ENCODE results near the gene SPACA7.

The SPACA7 gene

DNA sequence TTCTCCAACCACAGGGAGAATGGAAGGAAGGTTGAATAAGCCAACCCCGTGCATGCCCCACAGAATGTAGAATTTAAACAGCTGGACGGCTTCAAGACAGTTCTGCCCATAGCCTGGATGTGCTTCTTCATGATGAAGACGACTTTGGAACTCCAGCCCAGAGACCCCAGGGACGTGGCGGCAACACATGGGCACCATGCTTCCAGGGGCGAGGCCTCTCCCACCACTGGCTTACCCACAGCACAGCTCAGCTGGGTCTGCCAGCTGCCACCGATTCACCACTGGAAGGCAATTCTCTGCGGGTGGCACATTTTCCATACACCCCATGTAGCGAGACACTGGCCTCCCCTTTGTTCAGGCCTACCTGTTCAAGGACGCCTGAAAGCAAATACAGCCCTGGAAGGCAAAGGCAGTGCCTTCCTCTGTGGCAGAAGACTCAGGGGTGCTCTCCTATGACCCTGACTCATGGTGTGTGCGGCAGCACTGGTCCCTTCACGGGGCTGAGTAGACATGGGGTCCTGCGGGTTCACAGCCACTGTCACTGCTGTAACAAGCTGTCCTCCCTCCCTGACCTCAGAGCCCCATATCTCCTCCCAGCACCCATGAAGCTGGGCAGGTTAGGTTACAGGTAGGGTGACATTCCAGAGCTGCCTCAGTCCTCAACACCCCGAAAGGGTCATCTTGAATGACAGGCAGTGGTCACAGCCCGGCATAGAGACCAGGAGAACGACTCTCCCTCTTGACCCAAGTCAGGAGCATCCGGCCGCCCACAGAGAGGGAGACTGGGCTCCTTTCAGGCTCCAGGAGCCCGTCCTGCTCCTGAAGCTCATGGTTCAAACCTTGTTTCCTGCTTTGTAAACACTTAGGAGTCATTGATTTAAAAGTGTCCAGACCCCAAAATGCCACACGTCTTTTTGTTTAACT, 72.7 kb downstream of the SPACA7 start:
- DNase-seq (ENCODE audit: low spot score) = no peak

DNA sequence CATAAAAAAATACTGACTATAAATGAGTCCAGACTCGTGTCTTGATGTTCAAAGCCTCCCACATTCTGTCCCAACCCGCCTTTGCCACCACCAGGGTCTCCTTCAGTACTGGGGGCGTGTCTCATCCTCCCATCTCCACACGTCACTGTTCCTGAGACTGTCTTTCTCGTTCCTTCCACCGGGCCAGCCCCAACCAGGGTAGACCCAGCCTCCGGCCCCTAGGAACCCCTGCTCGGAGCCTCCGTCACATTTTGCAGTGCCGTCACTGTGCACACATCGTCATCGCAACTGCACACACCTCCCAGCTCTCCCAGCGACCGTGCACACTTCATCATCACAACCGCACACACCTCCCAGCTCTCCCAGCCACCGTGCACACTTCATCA, 73.4 kb downstream of the SPACA7 start:
- DNase-seq (ENCODE audit: low spot score) = no peak

DNA sequence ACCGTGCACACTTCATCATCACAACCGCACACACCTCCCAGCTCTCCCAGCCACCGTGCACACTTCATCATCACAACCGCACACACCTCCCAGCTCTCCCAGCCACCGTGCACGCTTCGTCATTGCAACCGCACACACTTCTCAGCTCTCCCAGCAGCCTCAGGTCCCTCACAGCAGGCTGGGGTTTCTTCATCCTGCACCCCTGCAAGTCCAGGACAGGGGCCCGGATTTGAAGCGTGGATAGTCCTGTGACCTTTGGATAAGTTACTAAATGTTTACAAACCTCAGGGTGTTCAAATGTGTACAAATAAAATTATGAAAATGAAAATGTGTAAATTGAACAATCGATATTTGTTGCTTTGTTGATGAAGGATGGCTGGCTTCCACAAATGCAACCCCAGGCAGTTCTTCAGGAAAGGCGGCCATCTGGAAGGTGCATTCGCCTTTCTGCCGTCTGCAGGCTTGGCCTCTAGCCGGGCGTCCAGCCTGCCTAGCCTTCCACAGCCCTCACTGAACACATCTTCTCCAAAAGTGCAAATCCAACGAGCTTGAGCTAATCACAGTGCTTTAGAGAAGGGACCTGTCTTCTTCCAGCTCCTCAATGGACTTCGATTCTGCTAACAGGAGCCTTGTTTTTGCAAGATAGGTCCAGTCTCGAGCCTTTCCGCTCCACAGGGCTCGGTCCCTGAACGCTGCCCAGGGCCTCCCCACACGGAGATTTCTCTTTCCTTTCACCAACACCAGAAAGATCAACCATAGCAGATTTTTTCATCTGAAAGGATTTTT, 74.2 kb downstream of the SPACA7 start:
- DNase-seq (ENCODE audit: low spot score) = no peak

DNA sequence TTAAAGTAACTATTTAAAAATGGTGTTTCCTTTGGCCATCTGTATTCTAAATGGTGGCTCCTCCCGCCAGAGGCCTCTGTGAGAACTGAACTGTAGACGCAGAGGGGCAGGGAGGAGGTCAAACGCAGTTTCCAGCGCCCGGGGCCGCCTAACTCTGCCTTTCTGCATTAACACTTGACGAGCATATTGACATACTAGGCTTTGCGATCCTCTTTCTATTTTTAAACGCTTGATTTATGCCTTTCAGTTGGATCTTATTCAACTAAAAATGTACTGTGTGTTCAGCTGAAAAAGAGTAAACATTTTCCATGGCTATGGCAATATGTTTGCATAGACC, 74.7 kb downstream of the SPACA7 start:
- DNase-seq (ENCODE audit: low spot score) = no peak

DNA sequence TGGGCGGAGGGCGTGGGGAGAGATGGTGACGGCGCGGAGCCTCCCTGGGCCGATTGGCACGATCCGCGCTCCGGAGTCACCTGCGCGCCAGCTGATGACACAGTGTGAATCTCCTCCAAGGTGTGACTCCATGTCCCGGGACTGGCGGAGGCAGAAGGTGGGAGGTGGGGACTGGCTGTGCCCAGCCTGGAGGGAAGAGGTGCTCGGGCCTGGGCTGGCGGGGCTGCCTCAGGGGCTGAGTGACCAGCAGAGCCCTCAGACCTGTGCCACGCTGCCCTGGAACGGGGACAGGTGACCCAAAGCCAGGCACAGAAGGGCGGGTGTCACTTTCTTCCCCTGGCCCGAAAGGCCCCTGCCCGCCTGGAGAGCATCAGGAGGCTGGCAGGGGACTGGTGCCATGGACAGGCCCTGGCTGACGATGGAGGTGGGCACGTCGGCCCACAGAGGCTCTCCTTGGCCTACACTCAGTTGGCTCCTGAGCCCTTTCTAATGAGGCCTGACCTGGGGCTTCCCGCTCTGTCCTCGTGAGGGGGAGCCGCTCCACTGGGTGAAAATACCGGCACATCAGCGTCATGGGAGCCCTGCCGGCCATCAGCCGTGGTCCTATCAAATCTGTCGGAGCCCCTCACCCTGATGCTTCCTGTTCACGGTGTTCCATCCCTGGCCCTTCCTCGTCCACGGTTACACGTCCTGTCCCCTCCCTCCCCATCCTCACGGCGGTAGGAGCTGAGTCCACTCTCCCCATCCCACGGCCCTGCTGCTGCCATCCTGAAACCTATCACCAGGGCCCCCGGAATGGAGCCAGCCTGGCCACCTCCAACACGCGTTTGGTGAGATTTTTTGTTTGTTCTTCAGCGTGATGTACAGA, 75.6 kb downstream of the SPACA7 start:
- no peak for DNase-seq (ENCODE audit: low spot score)

- DNase-seq (ENCODE audit: low spot score) = no peak
These were observed 76.4 kb downstream of the SPACA7 start for GRCh38 chr13:112452380-112453206.

DNA sequence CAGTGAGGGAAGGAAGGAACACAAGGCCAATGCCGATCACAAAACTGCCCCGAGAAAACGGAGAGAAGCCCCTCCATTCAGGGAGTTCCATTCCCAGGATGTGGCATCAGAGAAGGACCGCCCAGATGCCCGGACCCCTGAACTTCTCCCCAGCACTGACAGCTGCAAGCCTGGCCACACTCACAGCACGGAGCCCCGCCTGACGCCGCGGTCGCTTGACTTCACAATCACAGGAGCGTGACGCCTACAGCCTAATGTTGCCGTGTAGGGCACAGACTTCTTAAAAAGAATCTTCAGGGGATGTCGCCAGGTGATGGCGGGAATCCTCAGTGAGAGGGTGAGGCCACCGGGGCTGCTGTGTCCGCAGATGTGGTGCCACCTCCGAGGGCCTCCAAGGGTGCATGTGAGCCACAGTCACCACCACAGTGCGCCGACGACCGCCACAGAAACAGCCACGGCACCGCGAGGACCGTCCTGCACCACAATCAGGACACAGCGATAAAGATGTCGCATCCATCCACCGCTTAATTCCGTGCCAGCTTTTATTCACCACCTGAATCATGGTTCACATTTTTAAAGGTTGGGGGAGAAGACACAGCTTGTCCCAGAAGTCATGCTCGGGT, 77.2 kb downstream of the SPACA7 start:
- no peak for DNase-seq (ENCODE audit: low spot score)

DNA sequence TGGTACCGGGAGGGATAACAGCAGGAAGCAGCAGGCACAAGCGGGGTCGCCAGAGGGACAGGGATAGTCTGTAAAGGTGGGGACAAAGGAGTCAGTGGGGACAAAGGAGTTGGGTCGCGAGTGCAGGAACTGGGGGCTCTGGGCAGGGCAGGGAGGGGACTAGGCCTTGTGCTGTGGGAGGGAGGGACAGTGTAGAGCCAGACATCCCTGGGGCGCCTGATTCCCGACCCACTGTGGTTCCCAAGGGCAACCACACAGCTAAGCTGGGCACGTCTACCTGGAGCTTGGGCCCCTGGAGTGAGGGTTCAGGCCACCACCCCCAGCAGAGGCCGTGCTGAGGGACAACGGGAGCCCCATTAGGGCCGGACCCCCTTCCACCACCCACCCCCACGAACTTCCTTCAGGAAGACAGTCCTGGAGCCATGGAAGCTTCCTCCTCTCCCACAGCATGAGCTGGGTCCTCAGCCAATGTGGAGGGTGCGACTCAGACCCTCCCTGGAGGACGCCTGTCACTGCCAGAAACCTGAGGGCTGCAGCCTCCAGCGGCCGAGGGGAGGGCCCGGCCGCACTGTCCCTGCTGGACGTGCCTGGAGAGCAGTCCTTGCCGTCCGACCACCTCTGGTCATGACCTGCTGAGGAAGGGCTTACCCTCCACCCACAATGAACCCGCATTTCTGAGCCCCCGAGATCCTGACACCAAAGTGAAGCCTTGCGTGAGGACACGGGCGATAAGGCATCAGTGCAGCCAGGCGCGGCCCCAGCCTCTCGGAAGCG, 77.9 kb downstream of the SPACA7 start:
- no peak for DNase-seq (ENCODE audit: low spot score)

DNA sequence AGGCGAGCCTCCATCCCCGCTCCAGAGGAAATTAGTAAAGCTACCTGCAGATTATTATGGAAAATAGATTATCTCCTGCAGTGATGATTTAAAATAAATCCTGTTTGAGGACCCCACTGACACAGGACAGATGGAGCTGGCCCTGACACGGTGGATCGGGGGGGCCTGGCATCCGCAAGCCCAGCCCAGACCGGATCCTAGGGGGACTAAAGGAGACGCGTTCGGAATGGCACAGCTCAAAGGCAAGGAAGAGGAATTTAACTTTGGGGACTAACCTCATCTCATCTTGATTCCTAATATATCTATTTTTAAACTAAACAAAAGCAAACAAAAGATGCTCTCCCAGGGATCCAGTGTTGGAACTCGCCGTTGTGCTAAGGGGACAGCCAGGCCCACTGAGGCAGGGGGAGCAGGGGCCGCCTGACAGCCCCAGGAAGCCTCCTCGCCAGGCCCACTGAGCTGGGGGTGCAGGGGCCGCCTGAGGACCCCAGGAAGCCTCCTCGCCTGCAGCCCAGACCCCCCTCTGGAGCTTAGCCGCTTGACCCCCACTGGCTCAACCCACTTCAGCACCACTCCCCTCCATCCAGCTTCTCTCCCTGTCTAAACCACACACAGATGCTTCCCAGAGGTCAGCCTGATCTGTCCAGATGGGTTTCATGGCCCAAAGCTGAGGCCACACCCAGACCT, 78.6 kb downstream of the SPACA7 start:
- DNase-seq (ENCODE audit: low spot score) = no peak

DNA sequence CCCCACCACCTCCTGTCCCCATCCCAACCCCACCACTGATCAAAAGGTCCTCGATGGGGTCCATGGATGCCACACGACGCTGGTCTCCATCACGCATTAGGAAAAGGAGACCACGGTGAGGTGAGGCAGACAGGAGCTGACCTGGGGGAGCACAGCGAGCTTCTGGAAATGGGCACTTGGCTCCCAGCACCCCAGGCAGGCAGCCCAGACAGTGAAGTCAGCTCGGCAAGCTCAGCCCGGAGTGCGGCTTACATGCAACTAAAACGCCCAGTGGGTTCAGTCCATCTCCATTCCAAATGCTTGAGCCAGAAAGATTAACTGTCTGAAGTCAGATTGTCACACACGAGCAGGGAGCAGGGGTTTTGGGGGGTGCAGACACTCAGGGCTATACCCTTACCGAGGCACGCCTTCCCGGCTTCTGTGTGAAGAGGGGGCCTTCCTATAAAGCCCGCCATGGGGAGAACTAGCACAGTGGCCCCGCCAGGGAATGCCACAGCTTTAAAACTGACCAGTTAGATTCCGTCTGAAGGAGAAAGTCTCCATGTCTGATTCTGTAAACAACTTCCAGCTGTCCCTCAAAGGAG, 79.4 kb downstream of the SPACA7 start:
- DNase-seq (ENCODE audit: low spot score) = no peak

DNA sequence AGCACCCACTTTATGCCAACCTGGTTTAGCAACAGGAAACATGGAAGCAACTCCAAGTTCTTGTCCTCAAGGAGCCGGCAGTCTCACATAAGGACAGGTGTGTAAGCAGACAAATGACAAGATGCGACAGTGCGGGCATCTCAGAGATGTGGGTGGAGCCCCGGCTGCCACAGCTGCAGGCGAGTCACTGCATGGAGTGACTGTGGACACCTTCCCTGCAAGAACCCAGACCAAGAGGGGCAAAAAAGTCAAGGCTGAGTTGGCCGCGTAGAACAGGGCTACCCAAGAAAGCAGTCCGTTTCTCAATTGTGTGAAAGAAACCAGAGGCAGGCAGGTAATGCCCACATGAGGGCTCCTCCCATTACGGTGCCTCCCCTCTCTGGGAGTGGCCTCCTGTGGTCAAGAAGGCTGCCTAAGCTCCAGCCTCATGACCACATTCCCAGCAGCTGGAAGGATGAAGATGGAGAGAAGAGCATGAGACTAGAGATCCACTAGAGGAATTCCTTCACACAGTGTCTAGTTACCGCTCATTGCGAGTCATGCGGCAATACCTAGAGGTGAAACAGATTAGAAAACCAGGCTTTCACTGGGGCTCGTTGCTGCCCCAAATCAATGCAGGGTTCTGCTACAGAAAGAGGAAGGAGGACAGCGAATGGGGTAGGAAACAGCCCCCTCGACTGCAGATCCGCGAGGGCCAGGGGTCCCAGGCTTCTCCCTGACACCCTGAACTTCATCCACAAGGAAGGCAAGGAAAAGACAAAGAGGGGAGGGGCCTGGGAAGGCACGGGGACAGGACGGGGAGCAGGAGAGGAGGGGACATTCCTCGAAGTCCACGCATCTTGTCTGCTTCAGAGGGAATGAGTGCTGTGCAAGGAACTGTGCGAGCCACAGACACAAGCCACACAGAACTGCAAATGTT, 80.2 kb downstream of the SPACA7 start:
- DNase-seq (ENCODE audit: low spot score) = no peak

DNA sequence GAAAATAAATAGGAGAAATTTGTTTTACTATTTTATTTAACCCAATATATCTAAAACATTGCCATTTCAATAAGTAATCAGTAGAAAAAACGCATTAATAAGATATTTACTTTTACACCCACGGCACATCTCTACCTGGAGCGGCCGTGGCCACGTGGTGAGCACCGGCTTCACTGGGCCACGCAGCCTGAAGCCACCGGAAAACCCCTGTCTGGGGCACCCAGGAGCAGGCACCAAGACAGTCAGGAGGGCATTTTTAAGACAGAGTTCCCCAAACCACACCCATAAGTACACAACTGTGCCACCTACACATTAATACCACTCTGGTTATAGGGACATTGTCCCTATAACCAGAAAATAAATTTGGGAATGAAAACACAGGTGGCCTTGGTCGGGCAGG, 80.9 kb downstream of the SPACA7 start:
- DNase-seq (ENCODE audit: low spot score) = no peak

DNA sequence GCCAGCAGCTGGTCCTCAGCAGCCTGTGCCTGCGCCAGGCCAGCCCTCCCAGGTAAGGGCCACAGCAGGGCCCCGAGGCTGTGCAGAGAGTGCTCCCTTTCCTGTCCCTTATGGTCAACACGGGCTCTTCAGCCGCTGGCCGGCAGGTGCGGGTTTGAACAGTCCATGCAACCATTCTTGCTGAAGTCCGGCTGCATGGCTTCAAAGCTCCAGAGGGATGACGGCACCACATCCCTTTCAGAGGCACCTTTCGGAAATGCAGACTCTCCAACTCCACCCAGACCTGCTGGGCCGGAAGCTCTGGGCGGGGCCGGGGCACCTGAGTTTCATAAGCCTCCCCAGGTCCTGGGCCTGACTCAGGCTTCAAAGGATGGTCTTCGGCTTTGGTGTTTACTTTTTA, 81.3 kb downstream of the SPACA7 start:
- DNase-seq (ENCODE audit: low spot score) = no peak

DNA sequence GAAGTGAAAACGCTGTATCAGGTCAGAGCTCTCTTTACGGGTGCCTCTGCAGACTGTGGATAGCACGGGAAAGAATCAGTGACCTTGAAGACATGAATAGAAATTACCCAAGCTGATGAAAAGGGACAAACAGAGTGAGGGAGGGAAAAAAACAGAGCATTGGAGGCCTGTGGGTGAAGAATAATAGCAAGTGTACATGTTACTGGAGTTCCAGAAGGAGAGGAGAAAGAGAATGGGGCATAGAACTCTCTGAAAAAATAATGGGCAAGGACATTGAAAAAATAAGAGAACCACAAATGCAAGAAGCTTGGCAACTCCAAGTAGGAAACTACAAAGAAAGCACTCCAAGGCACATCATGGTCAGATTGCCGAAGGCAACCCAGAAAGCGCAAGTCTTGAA, 86.3 kb downstream of the SPACA7 start:
- no peak for DNase-seq (ENCODE audit: low spot score)

GRCh38 chr13:112464720-112465119, 88.6 kb downstream of the SPACA7 start:
- no peak for DNase-seq (ENCODE audit: low spot score)

DNA sequence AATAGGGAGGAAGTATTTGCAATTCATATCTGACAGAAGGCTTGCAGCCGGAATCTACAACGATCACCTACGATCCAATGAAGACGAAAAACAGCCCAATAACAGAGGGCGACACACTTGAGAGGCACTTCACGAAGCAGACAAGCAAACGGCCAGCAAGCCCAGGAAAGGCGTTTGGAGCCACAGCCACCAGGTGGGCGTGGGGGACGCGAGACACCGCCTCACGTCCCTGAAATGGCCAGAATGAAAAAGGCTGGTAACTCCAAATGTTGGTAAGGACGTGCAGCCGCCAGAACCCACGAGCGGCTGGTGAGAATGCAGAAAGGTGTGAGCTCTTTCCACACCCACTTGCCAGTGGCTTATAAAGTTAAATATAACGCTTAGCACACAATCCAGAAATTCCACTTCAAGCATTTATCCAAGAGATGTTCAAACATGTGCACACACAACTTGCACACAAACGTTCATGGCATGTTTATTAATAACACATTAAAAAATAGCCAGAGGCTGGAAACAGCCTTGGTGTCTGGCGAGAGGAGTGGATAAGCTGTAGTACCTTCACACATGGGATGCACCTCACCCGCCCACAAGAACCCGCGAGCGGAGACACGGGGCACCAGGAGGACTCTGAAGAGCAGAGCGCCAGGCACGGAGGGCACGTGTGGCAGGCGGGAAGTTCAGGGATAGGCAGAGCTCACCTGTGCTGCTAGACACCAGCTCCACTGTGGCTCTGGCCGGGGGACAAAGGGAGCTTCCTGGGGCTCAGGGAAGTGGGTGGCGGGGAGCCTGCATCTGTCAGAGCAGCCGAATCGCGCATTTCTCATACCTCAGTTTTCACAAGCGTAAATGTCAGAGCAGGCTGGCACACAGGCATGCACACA, 89.3 kb downstream of the SPACA7 start:
- no peak for DNase-seq (ENCODE audit: low spot score)

Measured in CD4-positive, alpha-beta T cell treated with Interleukin-15 for 4 hours (primary cell).